Neural cell (in vitro differentiated cells): ENCODE results near the gene PALMD. TPM values are rescaled to one million over a fixed set of nuclear protein-coding genes. Genes with fewer than 3 reads are reported as not detected.

ENCODE experiments used
- H2AFZ ChIP-seq: fragments of 200-600, 300-800 bp; sonication (generic), shearing (Covaris generic); 2 replicates; pipeline ENCODE4 v1.6.0; 2014; ENCODE audit warnings: low read depth, mild to moderate bottlenecking, antibody characterized with exemption, low read length, moderate library complexity
- H3F3A ChIP-seq: fragments of 200-600 bp; shearing (Covaris generic); 2 replicates; pipeline ENCODE4 v1.6.1; 2016; ENCODE audit warnings: mild to moderate bottlenecking, moderate library complexity, mixed read lengths, antibody characterized with exemption, low read length; ENCODE audit not compliant: insufficient read depth, poor library complexity, severe bottlenecking
- H3K27ac ChIP-seq: fragments of 200-600, 300-800 bp; sonication (generic), shearing (Covaris generic); 2 replicates; pipeline ENCODE4 v1.5.1; 2014; ENCODE audit warnings: mild to moderate bottlenecking, low read length, moderate library complexity
- H3K27me3 ChIP-seq: fragments of 300-800, 200-600 bp; sonication (generic), shearing (Covaris generic); 2 replicates; pipeline ENCODE4 v1.6.0; 2014; ENCODE audit warnings: mild to moderate bottlenecking, low read depth, low read length, moderate library complexity; ENCODE audit not compliant: insufficient read depth
- H3K36me3 ChIP-seq: fragments of 300-800, 200-600 bp; sonication (generic), shearing (Covaris generic); 2 replicates; pipeline ENCODE4 v1.5.1; 2014; ENCODE audit warnings: mild to moderate bottlenecking, antibody characterized with exemption, low read length, moderate library complexity; ENCODE audit not compliant: insufficient read depth
- H3K4me2 ChIP-seq: fragments of 300-800, 200-600 bp; sonication (generic), shearing (Covaris generic); 2 replicates; pipeline ENCODE4 v1.6.0; 2014; ENCODE audit warnings: mild to moderate bottlenecking, low read length
- H3K4me3 ChIP-seq: fragments of 300-800, 200-600 bp; sonication (generic), shearing (Covaris generic); 2 replicates; pipeline ENCODE4 v1.5.1; 2014; ENCODE audit warnings: mild to moderate bottlenecking, low read length, moderate library complexity
- H3K79me2 ChIP-seq: fragments of 200-600 bp; shearing (Covaris generic); replicated peaks from 2 replicates; pipeline ENCODE4 v1.6.0; 2014; ENCODE audit warnings: mild to moderate bottlenecking, low read length, moderate library complexity; ENCODE audit not compliant: insufficient read depth
- H3K9ac ChIP-seq: fragments of 300-800, 200-600 bp; sonication (generic), shearing (Covaris generic); 2 replicates; pipeline ENCODE4 v1.6.1; 2016; ENCODE audit warnings: mild to moderate bottlenecking, low read length, mixed read lengths
- H3K9me2 ChIP-seq: fragments of 200-600 bp; shearing (Covaris generic); 2 replicates; pipeline ENCODE4 v1.6.1; 2016; ENCODE audit warnings: mild to moderate bottlenecking, low read length, mixed read lengths; ENCODE audit not compliant: insufficient read depth
- H3K9me3 ChIP-seq: fragments of 200-600, 300-800 bp; sonication (generic), shearing (Covaris generic); 2 replicates; pipeline ENCODE4 v1.6.1; 2016; ENCODE audit warnings: mild to moderate bottlenecking, mixed run types, low read length, moderate library complexity, mixed read lengths
- H4K20me1 ChIP-seq: fragments of 200-600 bp; shearing (Covaris generic); 2 replicates; pipeline ENCODE4 v1.6.1; 2016; ENCODE audit warnings: mild to moderate bottlenecking, mixed run types; ENCODE audit not compliant: insufficient read depth
- CTCF ChIP-seq: fragments of 450-650 bp; IDR thresholded peaks from 2 replicates; pipeline ENCODE4 v1.5.1; 2014; ENCODE audit warnings: antibody characterized with exemption, mild to moderate bottlenecking, moderate library complexity; ENCODE audit not compliant: poor library complexity, severe bottlenecking
- EP300 ChIP-seq: fragments of 450-650 bp; conservative IDR thresholded peaks from 2 replicates; pipeline ENCODE4 v1.6.1; 2014; ENCODE audit warnings: antibody characterized with exemption, mild to moderate bottlenecking, moderate library complexity; ENCODE audit not compliant: poor library complexity, severe bottlenecking
- EZH2 ChIP-seq: fragments of 200-600, 300-800 bp; shearing (Covaris generic), sonication (generic); IDR thresholded peaks from 2 replicates; pipeline ENCODE4 v1.6.1; 2014; ENCODE audit warnings: antibody characterized with exemption, low read length, borderline replicate concordance, mild to moderate bottlenecking; ENCODE audit not compliant: insufficient read depth, poor library complexity, severe bottlenecking
- MXI1 ChIP-seq: fragments of 450-650 bp; conservative IDR thresholded peaks from 2 replicates; pipeline ENCODE4 v1.6.1; 2014; ENCODE audit warnings: antibody characterized with exemption, mild to moderate bottlenecking; ENCODE audit not compliant: poor library complexity, severe bottlenecking
- POLR2AphosphoS5 ChIP-seq: IDR thresholded peaks from 2 replicates; pipeline ENCODE4 v1.6.1; 2012
- RAD21 ChIP-seq: fragments of 450-650 bp; conservative IDR thresholded peaks from 2 replicates; pipeline ENCODE4 v1.6.1; 2014; ENCODE audit warnings: antibody characterized with exemption, mild to moderate bottlenecking, moderate library complexity
- SMC3 ChIP-seq: fragments of 450-650 bp; conservative IDR thresholded peaks from 2 replicates; pipeline ENCODE4 v1.6.1; 2014; ENCODE audit warnings: antibody characterized with exemption, mild to moderate bottlenecking, moderate library complexity; ENCODE audit not compliant: poor library complexity
- TAF1 ChIP-seq: IDR thresholded peaks from 2 replicates; pipeline ENCODE4 v1.6.1; 2012; ENCODE audit warnings: low read depth
- polyA plus RNA-seq: library from polyadenylated mRNA; depleted of rRNA; stranded (reverse); fragments of >200 nt; gene quantifications from 2 replicates; pipeline ENCODE4 v1.2.3, GENCODE V29; 2014
- TF ChIP-seq, protein P1 (sequence below): IDR thresholded peaks from 2 replicates; pipeline ENCODE4 v1.6.1; 2012; ENCODE audit warnings: borderline replicate concordance

PALMD gene
- polyA plus RNA-seq, 1 donor from 2014 or later = 19.4 TPM

GRCh38 chr1:99676876-99677275, 31.0 kb downstream of the PALMD start:
- no peak overlapping the region for H3K4me2 ChIP-seq
- no peaks in the 10 kb centered on the region for H3K36me3 ChIP-seq
- no peaks in the 10 kb centered on the region for H3K27me3 ChIP-seq
- H3K27ac ChIP-seq = no peak overlapping the region
- no peak overlapping the region for H3K9ac ChIP-seq
- H3K4me3 ChIP-seq = no peak overlapping the region
- H3F3A ChIP-seq = no peaks in the 10 kb centered on the region
- no peaks in the 10 kb centered on the region for H3K9me2 ChIP-seq
- no peaks in the 10 kb centered on the region for H3K9me3 ChIP-seq
- no peaks in the 10 kb centered on the region for H3K79me2 ChIP-seq
- no peak for TF ChIP-seq RAD21
- TF ChIP-seq, protein P1, sequence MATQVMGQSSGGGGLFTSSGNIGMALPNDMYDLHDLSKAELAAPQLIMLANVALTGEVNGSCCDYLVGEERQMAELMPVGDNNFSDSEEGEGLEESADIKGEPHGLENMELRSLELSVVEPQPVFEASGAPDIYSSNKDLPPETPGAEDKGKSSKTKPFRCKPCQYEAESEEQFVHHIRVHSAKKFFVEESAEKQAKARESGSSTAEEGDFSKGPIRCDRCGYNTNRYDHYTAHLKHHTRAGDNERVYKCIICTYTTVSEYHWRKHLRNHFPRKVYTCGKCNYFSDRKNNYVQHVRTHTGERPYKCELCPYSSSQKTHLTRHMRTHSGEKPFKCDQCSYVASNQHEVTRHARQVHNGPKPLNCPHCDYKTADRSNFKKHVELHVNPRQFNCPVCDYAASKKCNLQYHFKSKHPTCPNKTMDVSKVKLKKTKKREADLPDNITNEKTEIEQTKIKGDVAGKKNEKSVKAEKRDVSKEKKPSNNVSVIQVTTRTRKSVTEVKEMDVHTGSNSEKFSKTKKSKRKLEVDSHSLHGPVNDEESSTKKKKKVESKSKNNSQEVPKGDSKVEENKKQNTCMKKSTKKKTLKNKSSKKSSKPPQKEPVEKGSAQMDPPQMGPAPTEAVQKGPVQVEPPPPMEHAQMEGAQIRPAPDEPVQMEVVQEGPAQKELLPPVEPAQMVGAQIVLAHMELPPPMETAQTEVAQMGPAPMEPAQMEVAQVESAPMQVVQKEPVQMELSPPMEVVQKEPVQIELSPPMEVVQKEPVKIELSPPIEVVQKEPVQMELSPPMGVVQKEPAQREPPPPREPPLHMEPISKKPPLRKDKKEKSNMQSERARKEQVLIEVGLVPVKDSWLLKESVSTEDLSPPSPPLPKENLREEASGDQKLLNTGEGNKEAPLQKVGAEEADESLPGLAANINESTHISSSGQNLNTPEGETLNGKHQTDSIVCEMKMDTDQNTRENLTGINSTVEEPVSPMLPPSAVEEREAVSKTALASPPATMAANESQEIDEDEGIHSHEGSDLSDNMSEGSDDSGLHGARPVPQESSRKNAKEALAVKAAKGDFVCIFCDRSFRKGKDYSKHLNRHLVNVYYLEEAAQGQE = no peak
- TF ChIP-seq SMC3 = no peak
- no peak for TF ChIP-seq EP300
- TF ChIP-seq EZH2 = no peak
- no peak for TF ChIP-seq TAF1
- no peak for TF ChIP-seq POLR2AphosphoS5
- no peak for TF ChIP-seq CTCF
- TF ChIP-seq MXI1 = no peak
- H4K20me1 ChIP-seq = no peaks in the 10 kb centered on the region
- no peak overlapping the region for H2AFZ ChIP-seq

- no peaks in the 10 kb centered on the region for H3K79me2 ChIP-seq
- H2AFZ ChIP-seq = no peak overlapping the region
- no peaks in the 10 kb centered on the region for H3K27me3 ChIP-seq
- H3K27ac ChIP-seq = no peak overlapping the region
- no peak overlapping the region for H3K9ac ChIP-seq
- TF ChIP-seq SMC3 = no peak
- TF ChIP-seq, protein P1 = no peak
- TF ChIP-seq RAD21 = no peak
- TF ChIP-seq MXI1 = no peak
- TF ChIP-seq EP300 = no peak
- no peak for TF ChIP-seq CTCF
- no peak for TF ChIP-seq POLR2AphosphoS5
- TF ChIP-seq TAF1 = no peak
- no peak for TF ChIP-seq EZH2
- no peaks in the 10 kb centered on the region for H3F3A ChIP-seq
- H4K20me1 ChIP-seq = no peaks in the 10 kb centered on the region
- no peaks in the 10 kb centered on the region for H3K9me3 ChIP-seq
- H3K4me2 ChIP-seq = no peak overlapping the region
- H3K9me2 ChIP-seq = no peaks in the 10 kb centered on the region
- H3K36me3 ChIP-seq = no peaks in the 10 kb centered on the region
- H3K4me3 ChIP-seq = no peak overlapping the region
These were observed 31.5 kb downstream of the PALMD start for GRCh38 chr1:99677416-99677815.
